ENCODE data around the gene IL12RB1. TPM values are rescaled to one million over a fixed set of nuclear protein-coding genes. Genes with fewer than 3 reads are reported as not detected.

IL12RB1 gene
- total and polyA plus RNA-seq, 11 donors, result 0.19 to 8.1 (median 0.55) TPM; not detected in 2

DNA sequence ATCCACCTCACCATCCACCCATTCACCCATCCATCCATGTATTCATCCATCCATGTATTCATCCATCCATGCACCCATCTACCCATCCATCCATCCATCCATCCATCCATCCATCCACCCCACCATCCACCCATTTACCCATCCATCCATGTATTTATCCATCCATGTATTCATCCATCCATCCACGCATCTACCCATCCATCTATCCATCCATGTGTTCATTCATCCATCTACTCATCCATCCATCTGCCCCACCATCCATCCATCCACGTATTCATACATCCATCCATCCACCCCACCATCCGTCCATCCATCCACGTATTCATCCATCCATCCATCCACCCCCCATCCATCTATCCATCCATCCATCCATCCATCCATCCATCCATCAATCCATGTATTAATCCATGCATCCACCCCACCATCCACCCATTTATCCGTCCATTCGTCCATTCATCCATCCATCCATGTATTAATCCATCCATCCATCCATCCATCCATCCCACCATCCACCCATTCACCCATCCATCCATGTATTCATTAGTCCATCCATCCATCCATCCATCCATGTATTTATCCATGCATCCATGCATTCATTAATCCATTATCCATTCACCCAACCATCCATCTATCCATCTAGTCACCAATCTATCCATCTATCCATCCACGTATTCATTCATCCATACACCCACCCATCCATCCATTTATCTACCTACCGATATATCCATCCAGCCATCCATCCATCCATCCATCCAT, 2.6 kb downstream of the IL12RB1 start:
- H3K27ac ChIP-seq, result no peak overlapping the region
- WGBS, 4 donors, result 68 to 77% (median 74%) methylated on average over 8 of the region's 8 CpGs
- peaks cover 0 to 13% (median 0%) of the 10 kb centered on the region in 9 donors for H3K36me3 ChIP-seq
- H3K4me1 ChIP-seq, result peaks cover 0 to 21% (median 0%) of the 10 kb centered on the region in 12 donors
- H3K27me3 ChIP-seq, result peaks cover 0 to 4% (median 0%) of the 10 kb centered on the region in 9 donors
- TF ChIP-seq, protein P1, sequence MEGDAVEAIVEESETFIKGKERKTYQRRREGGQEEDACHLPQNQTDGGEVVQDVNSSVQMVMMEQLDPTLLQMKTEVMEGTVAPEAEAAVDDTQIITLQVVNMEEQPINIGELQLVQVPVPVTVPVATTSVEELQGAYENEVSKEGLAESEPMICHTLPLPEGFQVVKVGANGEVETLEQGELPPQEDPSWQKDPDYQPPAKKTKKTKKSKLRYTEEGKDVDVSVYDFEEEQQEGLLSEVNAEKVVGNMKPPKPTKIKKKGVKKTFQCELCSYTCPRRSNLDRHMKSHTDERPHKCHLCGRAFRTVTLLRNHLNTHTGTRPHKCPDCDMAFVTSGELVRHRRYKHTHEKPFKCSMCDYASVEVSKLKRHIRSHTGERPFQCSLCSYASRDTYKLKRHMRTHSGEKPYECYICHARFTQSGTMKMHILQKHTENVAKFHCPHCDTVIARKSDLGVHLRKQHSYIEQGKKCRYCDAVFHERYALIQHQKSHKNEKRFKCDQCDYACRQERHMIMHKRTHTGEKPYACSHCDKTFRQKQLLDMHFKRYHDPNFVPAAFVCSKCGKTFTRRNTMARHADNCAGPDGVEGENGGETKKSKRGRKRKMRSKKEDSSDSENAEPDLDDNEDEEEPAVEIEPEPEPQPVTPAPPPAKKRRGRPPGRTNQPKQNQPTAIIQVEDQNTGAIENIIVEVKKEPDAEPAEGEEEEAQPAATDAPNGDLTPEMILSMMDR (IDR thresholded peaks at IDR 0.05), result no peak
- TF ChIP-seq POLR2A (IDR thresholded peaks at IDR 0.05), result no peak
- DNase-seq (no peak), ATAC-seq (no peak)
- H3K9me3 ChIP-seq, result no peaks in the 10 kb centered on the region
- no peak overlapping the region for H3K4me3 ChIP-seq
- intact Hi-C loops (cut with DNase I), result no loop called here

DNA sequence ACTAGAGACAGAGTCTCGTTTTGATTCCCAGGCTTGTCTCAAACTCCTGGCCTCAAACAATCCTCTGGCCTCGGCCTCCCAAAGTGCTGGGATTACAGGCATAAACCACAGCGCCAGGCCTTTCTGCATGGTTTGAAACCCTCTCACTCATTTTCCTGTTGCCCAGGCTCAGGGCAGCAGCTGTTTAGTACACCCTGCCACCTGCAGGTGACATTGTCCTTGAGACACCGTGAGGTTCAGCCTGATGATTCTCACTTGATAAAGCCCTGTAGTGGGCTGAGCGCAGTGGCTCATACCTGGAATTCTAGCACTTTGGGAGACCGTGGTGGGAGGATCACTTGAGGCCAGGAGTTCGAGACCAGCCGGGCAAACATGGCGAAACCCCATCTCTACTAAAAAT, 12.5 kb downstream of the IL12RB1 start:
- intact Hi-C loops (cut with DNase I), result no loop called here
- Histone ChIP-seq H3K27ac (no peak overlapping the region), H3K9me3 (no peaks in the 10 kb centered on the region), H3K4me3 (no peak overlapping the region), H3K4me1 (no peaks in the 10 kb centered on the region), H3K27me3 (peaks cover 0 to 12% (median 0%) of the 10 kb centered on the region in 9 donors), H3K36me3 (peaks cover 0 to 49% (median 0%) of the 10 kb centered on the region in 9 donors)
- no peak for ATAC-seq
- no peak for DNase-seq
- TF ChIP-seq, protein P1 (IDR thresholded peaks at IDR 0.05), result no peak
- no peak for TF ChIP-seq POLR2A (IDR thresholded peaks at IDR 0.05)
- 69 to 78% (median 75%) methylated on average over 9 of the region's 9 CpGs for WGBS, 4 donors

DNA sequence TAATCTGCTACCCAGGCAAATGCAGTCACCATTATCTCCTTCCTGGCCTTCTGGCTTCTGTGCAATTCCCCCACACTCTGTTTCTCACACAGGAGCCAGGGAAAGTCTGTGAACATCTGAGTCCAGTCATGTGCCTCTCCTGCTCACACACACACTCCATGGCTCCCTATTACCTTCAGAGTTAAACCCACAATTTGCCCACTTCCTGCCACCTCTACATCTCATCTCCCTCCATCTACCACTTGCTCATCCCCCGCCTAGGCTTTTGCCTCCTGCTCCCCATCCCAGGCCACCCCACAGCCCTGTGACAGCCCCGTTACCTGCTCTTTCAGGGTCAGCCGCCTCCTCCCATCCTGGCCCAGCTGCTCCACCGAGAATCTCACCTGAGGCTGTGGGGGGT, 13.5 kb downstream of the IL12RB1 start:
- no peak overlapping the region for H3K4me3 ChIP-seq
- no peak for TF ChIP-seq POLR2A (IDR thresholded peaks at IDR 0.05)
- TF ChIP-seq, protein P1 (IDR thresholded peaks at IDR 0.05), result no peak
- no peaks in the 10 kb centered on the region for H3K4me1 ChIP-seq
- no peak for ATAC-seq
- DNase-seq, result no peak
- H3K36me3 ChIP-seq, result peaks cover 0 to 51% (median 0%) of the 10 kb centered on the region in 9 donors
- H3K27me3 ChIP-seq, result peaks cover 0 to 16% (median 0%) of the 10 kb centered on the region in 9 donors
- H3K27ac ChIP-seq, result no peak overlapping the region
- H3K9me3 ChIP-seq, result no peaks in the 10 kb centered on the region
- 68 to 75% (median 69%) methylated on average over 4 of the region's 4 CpGs for whole genome bisulfite sequencing, 4 donors
- intact Hi-C loops (cut with DNase I), result no loop called here

DNA sequence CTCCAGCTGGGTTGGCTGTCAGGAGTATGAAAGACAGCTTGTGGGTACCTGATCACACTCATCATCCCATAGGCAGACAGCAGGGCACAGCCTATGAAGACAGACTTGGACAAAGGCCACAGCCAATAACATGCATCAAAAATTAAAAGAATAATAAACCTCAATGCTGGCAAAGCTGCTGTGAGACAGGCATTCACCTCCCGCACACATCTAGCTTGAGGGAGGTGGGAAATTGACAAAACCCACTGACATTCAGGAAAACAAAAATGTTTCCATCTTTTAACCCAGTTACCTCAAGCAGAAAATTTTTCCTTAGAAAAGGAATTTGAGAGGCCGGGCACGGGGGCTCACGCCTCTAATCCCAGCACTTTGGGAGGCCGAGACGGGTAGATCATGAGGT, 14.4 kb downstream of the IL12RB1 start:
- no peak for DNase-seq
- peaks cover 0 to 16% (median 0%) of the 10 kb centered on the region in 9 donors for H3K27me3 ChIP-seq
- no peak overlapping the region for H3K4me3 ChIP-seq
- TF ChIP-seq, protein P1 (IDR thresholded peaks at IDR 0.05), result no peak
- TF ChIP-seq POLR2A (IDR thresholded peaks at IDR 0.05), result no peak
- H3K27ac ChIP-seq, result no peak overlapping the region
- intact Hi-C loops (cut with DNase I), result no loop called here
- H3K36me3 ChIP-seq, result peaks cover 0 to 46% (median 0%) of the 10 kb centered on the region in 9 donors
- H3K9me3 ChIP-seq, result no peaks in the 10 kb centered on the region
- 76 to 87% (median 83%) methylated on average over 6 of the region's 6 CpGs for WGBS, 4 donors
- ATAC-seq, result no peak
- H3K4me1 ChIP-seq, result no peaks in the 10 kb centered on the region

Measured in heart left ventricle (tissue), 16 donors.